Naive thymus-derived CD8-positive, alpha-beta T cell (primary cell): ENCODE results near the gene TAF11L8. TPM values are rescaled to one million over a fixed set of nuclear protein-coding genes. Genes with fewer than 3 reads are reported as not detected.
"Not testable (repeated sequence)": the region's sequence is repeated elsewhere in the genome, so short reads cannot be mapped to it uniquely, and the experiment has no call there.

Experiments
- ATAC-seq, 2 donors: fragments of 150-1000 bp; cut with Tn5 transposase in 1 of 2; sonication (Bioruptor Pico), chemical (Tn5 transposase) in 1 of 2; 1 replicate in 1 of 2; 2 replicates in 1 of 2; pipeline ENCODE4 v1.10.0; 2021; ENCODE audit warnings: mild to moderate bottlenecking in 2 of 2, moderate library complexity in 2 of 2
- POLR2A ChIA-PET: fragments of 350-600 bp; sonication (Branson Sonifier 250); formaldehyde crosslinking; loops from one replicate; lab custom pipeline; 2021; ENCODE audit warnings: antibody characterized with exemption; lab: Charles Lee
- DNase-seq, 10 donors: peaks; one replicate each; pipeline versions ENCODE4 v3.0.0 to v3.0.0-alpha.2; 2020 to 2022
- H3K27ac Mint-ChIP-seq, 10 donors: one replicate each; pipeline ENCODE4 v1.8.0; 2020 to 2022; ENCODE audit warnings: mild to moderate bottlenecking in 10 of 10, mixed read lengths in 10 of 10, moderate library complexity in 4 of 10, inconsistent platforms in 1 of 10
- H3K27me3 Mint-ChIP-seq, 5 donors: one replicate each; pipeline ENCODE4 v1.8.0; 2021 to 2022; ENCODE audit warnings: mixed read lengths in 5 of 5
- H3K36me3 Mint-ChIP-seq, 3 donors: one replicate each; pipeline ENCODE4 v1.8.0; 2020 to 2022; ENCODE audit warnings: mixed read lengths in 3 of 3, mild to moderate bottlenecking in 2 of 3, inconsistent platforms in 1 of 3
- H3K4me1 Mint-ChIP-seq, 4 donors: one replicate each; pipeline ENCODE4 v1.8.0; 2021 to 2022; ENCODE audit warnings: mixed read lengths in 4 of 4
- H3K4me3 Mint-ChIP-seq, 10 donors: one replicate each; pipeline ENCODE4 v1.8.0; 2020 to 2022; ENCODE audit warnings: mild to moderate bottlenecking in 10 of 10, mixed read lengths in 10 of 10, moderate library complexity in 6 of 10, inconsistent platforms in 1 of 10
- H3K9me3 Mint-ChIP-seq, 9 donors: one replicate each; pipeline ENCODE4 v1.8.0; 2020 to 2022; ENCODE audit warnings: mixed read lengths in 9 of 9, mild to moderate bottlenecking in 3 of 9, inconsistent platforms in 1 of 9, moderate library complexity in 1 of 9
- polyA plus RNA-seq, 3 donors: library from polyadenylated mRNA; unstranded; fragments of 300-500 nt; fragmentation: Illumina TruSeq; gene quantifications; one replicate each; pipeline ENCODE4 v1.2.3, GENCODE V29; 2021
- total RNA-seq, 8 experiments: library from RNA in 2 of 8; stranded (reverse) in 2 of 8; gene quantifications; one replicate each; pipeline ENCODE4 v1.2.3 and lab custom pipeline; 2021 to 2026

Gene TAF11L8
- total RNA-seq = not detected
- not detected for polyA plus RNA-seq
- 0 reads per million in 6 experiments for total RNA-seq (lab: John Stamatoyannopoulos, UW)

DNA sequence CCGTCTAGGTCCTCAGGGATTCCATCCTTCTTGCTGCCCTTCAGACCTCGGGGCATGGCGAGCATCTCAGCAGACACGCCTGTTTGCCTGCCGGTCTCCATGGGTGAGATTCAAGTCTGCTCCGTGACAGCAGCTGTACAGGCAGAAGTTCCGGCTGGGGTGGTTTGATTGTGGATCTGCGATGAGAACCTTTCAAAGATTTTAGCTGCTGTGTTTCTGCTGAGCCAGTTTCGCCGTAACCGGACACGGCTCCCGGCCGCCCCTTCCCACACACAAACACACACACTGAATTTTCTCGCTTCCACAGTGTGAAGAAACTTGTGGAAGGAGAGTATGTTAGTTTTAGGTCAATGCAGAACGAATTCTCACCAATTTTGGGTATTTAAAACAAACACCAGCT is at the start of gene TAF11L8:
TSS of gene TAF11L8 (minus strand) at position 101 of the 400 bp plus-strand sequence.
- H3K4me1 Mint-ChIP-seq, DNase-seq, H3K27ac Mint-ChIP-seq, H3K27me3 Mint-ChIP-seq, POLR2A ChIA-PET, ATAC-seq, H3K36me3 Mint-ChIP-seq, H3K4me3 Mint-ChIP-seq, H3K9me3 Mint-ChIP-seq: not testable (repeated sequence)

DNA sequence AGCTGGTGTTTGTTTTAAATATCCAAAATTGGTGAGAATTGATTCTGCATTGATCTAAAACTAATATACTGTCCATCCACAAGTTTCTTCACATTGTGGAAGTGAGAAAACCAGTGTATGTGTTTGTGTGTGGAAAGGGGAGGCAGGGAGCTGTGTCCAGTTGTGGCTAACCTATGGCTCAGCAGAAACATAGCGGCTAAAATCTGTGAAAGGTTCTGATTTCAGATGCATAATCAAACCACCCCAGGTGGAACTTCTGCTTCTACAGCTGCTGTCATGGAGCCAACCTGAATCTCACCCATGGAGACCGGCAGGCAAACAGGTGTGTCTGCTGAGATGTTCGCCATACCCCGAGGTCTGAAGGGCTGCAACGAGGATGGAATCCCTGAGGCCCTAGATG is 43.4 kb upstream of the TAF11L8 start, which contains the start of gene TAF11L14:
TSS of gene TAF11L14 (plus strand) at position 301 of the 400 bp plus-strand sequence.
- H3K27ac Mint-ChIP-seq = no peak within 1 kb of the TSS
- peaks cover 0 to 12% (median 4%) of the 10 kb centered on the region in 9 donors for H3K9me3 Mint-ChIP-seq
- POLR2A ChIA-PET = no interaction called here
- ATAC-seq = no peak
- no peak within 1 kb of the TSS for H3K4me3 Mint-ChIP-seq
- no peaks in the 10 kb centered on the region for H3K36me3 Mint-ChIP-seq
- no peak for DNase-seq
- no peaks in the 10 kb centered on the region for H3K4me1 Mint-ChIP-seq
- H3K27me3 Mint-ChIP-seq = peaks cover 0 to 2% (median 0%) of the 10 kb centered on the region in 5 donors

DNA sequence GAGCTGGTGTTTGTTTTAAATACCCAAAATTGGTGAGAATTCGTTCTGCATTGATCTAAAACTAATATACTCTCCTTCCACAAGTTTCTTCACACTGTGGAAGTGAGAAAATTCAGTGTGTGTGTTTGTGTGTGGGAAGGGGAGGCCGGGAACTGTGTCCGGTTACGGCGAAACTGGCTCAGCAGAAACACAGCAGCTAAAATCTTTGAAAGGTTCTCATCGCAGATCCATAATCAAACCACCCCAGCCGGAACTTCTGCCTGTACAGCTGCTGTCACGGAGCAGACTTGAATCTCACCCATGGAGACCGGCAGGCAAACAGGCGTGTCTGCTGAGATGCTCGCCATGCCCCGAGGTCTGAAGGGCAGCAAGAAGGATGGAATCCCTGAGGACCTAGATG is 41.0 kb upstream of the TAF11L8 start, which contains the start of gene TAF11L13:
TSS of gene TAF11L13 (plus strand) at position 301 of the 400 bp plus-strand sequence.
- H3K4me3 Mint-ChIP-seq, POLR2A ChIA-PET, H3K27ac Mint-ChIP-seq, ATAC-seq, DNase-seq, H3K36me3 Mint-ChIP-seq, H3K4me1 Mint-ChIP-seq, H3K27me3 Mint-ChIP-seq: not testable (repeated sequence)
- peaks cover 0 to 10% (median 4%) of the 10 kb centered on the region in 9 donors for H3K9me3 Mint-ChIP-seq

DNA sequence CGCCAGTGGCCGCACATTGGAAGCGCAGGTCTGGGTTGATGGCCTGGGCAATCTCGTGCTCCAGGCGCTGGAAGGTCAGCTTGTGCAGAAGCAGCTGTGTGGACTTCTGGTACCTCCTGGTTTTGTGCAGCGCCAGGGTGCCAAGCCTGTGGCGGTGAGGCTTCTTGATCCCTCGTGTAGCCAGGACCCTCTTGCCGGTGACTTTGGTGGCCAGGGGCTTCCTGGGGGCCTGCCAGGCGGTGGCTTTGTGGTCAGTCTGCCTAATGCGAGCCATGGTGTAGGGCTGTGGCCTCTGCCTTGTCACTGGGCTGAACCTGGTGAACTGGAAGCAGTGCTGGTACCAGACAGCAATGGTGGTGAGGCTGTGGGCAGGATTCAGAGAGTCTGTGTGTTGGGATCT is 34.9 kb upstream of the TAF11L8 start:
- POLR2A ChIA-PET = no interaction called here

DNA sequence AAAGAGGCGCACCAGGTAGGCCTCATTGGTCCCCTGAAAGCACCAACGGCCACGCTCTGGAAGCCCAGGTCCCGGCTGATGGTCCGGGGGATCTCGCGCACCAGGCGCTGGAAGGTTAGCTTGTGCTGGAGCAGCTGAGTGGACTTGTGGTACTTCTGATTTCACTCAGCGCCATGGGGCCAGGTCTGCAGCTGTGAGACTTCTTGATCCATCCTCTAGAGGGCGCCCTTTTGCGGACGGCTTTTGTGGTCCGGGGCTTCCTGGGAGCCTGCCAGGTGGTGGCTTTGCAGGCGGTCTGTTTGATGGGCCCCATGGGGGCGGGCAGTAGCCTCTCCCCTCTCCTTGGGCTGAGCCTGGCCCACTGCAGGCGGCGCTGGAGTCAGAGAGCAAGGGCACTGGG is 29.9 kb upstream of the TAF11L8 start:
- Mint-ChIP-seq H3K27me3 (peaks cover 0 to 2% (median 0%) of the 10 kb centered on the region in 5 donors), H3K27ac (no peak overlapping the region), H3K9me3 (peaks cover 0 to 22% (median 8%) of the 10 kb centered on the region in 9 donors), H3K4me3 (no peak overlapping the region), H3K36me3 (no peaks in the 10 kb centered on the region), H3K4me1 (no peaks in the 10 kb centered on the region)
- ATAC-seq = no peak
- DNase-seq = no peak
- POLR2A ChIA-PET = no interaction called here

More for the DNA sequence above, 34.9 kb upstream of the TAF11L8 start:
- DNase-seq (no peak), ATAC-seq (no peak)
- Mint-ChIP-seq H3K36me3 (peaks cover 0 to 4% (median 0%) of the 10 kb centered on the region in 3 donors), H3K9me3 (peaks cover 0 to 18% (median 6%) of the 10 kb centered on the region in 9 donors), H3K4me3 (no peak overlapping the region), H3K4me1 (no peaks in the 10 kb centered on the region), H3K27ac (no peak overlapping the region), H3K27me3 (peaks cover 0 to 2% (median 0%) of the 10 kb centered on the region in 5 donors)

DNA sequence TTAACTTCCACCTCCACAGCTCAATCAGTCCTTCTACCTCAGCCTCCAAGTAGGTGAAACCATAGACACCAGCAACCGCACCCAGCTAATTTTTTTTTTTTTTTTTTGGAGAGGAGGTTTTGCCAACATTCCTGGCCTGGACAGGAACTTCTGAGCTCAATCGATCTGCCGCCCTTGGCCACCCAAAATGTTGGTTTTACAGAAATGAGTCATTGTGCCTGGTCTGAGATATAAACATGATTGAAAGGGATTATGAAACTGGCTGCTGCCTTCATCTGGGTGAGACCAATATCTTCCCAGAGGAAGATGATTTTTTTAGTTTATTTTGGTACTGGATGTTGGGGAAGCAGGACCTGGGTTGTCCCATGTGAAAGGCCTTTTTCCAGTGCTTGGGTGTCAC is 28.6 kb upstream of the TAF11L8 start:
- no peak overlapping the region for H3K27ac Mint-ChIP-seq
- H3K27me3 Mint-ChIP-seq = peaks cover 0 to 2% (median 0%) of the 10 kb centered on the region in 5 donors
- no peak for DNase-seq
- POLR2A ChIA-PET = no interaction called here
- H3K4me1 Mint-ChIP-seq = no peaks in the 10 kb centered on the region
- no peak overlapping the region for H3K4me3 Mint-ChIP-seq
- H3K36me3 Mint-ChIP-seq = no peaks in the 10 kb centered on the region
- ATAC-seq = no peak
- peaks cover 0 to 22% (median 11%) of the 10 kb centered on the region in 9 donors for H3K9me3 Mint-ChIP-seq

DNA sequence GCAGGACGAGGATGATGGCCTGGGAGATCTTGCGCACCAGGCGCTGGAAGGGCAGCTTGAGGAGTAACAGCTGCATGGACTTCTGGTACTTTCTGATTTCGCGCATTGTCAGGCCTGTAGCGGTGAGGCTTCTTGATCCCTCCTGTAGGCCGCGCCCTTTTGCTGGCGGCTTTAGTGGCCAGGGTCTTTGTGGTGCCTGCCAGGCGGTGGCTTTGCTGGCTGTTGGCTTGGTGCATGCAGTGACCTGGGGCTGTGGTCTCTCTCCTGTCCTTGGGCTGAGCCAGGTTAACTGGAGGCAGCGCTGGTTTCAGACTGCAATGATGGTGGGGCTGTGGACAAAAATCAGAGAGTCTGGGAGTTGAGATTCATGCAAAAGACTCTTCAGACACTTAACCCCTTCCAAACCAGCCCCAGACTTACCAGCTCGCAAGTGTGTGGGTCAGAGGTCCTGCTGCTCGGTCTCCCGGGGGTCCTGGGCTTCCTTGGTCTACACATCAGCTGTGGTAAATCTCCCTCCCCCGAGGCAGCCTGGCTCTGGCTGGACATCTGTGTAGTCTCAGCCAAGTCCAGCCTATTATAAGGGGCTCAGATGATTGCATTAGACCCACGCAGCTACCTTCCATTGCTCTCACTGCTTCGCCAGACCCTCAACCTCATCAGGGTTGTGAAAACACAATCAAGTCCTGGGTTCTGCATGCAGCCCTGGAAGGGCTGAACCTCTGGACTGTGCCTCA is 24.3 kb upstream of the TAF11L8 start:
- H3K36me3 Mint-ChIP-seq = no peaks in the 10 kb centered on the region
- DNase-seq (no peak), ATAC-seq (no peak)
- no peak overlapping the region for H3K27ac Mint-ChIP-seq
- H3K4me1 Mint-ChIP-seq = no peaks in the 10 kb centered on the region
- H3K9me3 Mint-ChIP-seq = peaks cover 0 to 16% (median 6%) of the 10 kb centered on the region in 9 donors
- H3K27me3 Mint-ChIP-seq = no peaks in the 10 kb centered on the region
- POLR2A ChIA-PET = no interaction called here
- H3K4me3 Mint-ChIP-seq = no peak overlapping the region

DNA sequence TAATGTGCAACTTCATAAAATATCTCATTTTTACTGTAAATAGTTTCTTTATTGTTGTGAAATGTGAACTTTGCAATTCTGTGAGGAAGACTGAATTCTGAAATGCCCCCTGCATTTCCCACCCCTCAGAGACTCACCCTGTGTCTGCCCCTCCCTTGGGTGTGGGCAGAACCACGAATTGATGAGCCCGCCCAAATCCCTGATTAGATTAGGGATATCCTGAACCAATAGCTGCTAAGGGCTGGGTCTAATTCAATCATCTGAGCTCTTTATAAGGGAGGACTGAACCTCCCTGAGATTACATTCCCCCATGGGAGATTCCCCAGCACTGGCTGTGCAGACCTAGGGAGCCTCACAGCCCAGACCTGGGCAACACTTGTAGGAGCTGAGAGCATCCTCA is 19.3 kb upstream of the TAF11L8 start, which contains the start of gene TAF11L12:
TSS of gene TAF11L12 (plus strand) at position 301 of the 400 bp plus-strand sequence.
- H3K27me3 Mint-ChIP-seq, POLR2A ChIA-PET: not testable (repeated sequence)
- peaks cover 0 to 17% (median 5%) of the 10 kb centered on the region in 9 donors for H3K9me3 Mint-ChIP-seq

DNA sequence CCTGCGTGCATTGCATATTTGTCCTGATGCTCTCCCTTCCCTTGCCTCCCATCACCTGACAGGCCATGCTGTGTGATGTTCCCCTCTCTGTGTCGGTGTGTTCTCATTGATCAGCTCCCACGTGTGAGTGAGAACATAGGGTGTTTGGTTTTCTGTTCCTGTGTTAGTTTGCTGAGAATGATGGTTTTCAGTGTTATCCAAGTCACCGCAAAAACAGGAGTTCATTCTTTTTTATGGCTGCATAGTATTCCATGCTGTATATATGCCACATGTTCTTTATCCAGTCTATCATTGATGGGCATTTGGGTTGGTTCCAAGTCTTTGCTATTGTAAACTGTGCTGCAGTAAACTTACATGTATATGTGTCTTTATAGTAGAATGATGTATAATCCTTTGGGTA is 16.7 kb upstream of the TAF11L8 start:
- H3K4me1 Mint-ChIP-seq, DNase-seq, H3K27ac Mint-ChIP-seq, H3K36me3 Mint-ChIP-seq, POLR2A ChIA-PET, H3K27me3 Mint-ChIP-seq, ATAC-seq, H3K4me3 Mint-ChIP-seq: not testable (repeated sequence)
- H3K9me3 Mint-ChIP-seq = peaks cover 0 to 18% (median 5%) of the 10 kb centered on the region in 9 donors

More for the DNA sequence above, 19.3 kb upstream of the TAF11L8 start, which contains the start of gene TAF11L12:
- not testable (repeated sequence) for H3K4me1 Mint-ChIP-seq, ATAC-seq, H3K27ac Mint-ChIP-seq, H3K4me3 Mint-ChIP-seq, DNase-seq, H3K36me3 Mint-ChIP-seq

DNA sequence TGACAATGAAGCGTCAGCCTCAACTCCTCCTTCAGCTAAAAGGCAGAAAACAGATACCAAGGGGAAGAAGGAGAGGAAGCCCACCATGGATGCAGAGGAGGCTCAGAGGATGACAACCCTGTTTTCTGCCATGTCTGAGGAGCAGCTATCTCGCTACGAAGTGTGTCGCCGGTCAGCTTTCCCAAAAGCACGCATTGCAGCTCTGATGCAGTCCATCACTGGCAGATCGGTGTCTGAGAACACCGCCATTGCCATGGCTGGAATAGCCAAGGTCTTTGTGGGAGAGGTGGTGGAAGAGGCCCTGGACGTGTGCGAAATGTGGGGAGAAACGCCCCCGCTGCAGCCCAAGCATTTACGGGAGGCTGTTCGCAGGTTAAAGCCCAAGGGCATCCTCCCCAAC is 14.2 kb upstream of the TAF11L8 start:
- H3K4me1 Mint-ChIP-seq = no peaks in the 10 kb centered on the region
- H3K27me3 Mint-ChIP-seq = no peaks in the 10 kb centered on the region
- H3K9me3 Mint-ChIP-seq = peaks cover 0 to 18% (median 5%) of the 10 kb centered on the region in 9 donors
- H3K36me3 Mint-ChIP-seq = no peaks in the 10 kb centered on the region
- POLR2A ChIA-PET = no interaction called here
- no peak overlapping the region for H3K27ac Mint-ChIP-seq
- ATAC-seq (no peak), DNase-seq (no peak)
- no peak overlapping the region for H3K4me3 Mint-ChIP-seq

DNA sequence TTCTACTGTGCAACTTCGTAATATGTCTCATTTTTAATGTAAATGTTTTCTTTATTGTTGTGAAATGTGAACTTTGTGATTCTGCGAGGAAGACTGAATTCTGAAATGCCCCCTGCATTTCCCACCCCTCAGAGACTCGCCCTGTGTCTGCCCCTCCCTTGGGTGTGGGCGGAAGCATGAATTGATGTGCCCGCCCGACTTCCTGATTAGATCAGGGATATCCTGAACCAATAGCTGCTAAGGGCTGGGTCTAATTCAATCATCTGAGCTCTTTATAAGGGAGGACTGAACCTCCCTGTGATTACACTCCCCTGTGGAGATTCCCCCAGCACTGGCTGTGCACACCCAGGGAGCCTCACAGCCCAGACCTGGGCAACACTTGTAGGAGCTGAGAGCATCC is 13.1 kb upstream of the TAF11L8 start, which contains the start of gene TAF11L11:
TSS of gene TAF11L11 (plus strand) at position 304 of the 400 bp plus-strand sequence.
- DNase-seq, H3K27me3 Mint-ChIP-seq, POLR2A ChIA-PET, H3K4me3 Mint-ChIP-seq, H3K36me3 Mint-ChIP-seq, H3K4me1 Mint-ChIP-seq, ATAC-seq, H3K27ac Mint-ChIP-seq: not testable (repeated sequence)
- H3K9me3 Mint-ChIP-seq = peaks cover 0 to 18% (median 5%) of the 10 kb centered on the region in 9 donors

DNA sequence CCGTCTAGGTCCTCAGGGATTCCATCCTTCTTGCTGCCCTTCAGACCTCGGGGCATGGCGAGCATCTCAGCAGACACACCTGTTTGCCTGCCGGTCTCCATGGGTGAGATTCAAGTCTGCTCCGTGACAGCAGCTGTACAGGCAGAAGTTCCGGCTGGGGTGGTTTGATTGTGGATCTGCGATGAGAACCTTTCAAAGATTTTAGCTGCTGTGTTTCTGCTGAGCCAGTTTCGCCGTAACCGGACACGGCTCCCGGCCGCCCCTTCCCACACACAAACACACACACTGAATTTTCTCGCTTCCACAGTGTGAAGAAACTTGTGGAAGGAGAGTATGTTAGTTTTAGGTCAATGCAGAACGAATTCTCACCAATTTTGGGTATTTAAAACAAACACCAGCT is 7.0 kb upstream of the TAF11L8 start, which contains the start of gene TAF11L10:
TSS of gene TAF11L10 (minus strand) at position 101 of the 400 bp plus-strand sequence.
- DNase-seq, H3K4me3 Mint-ChIP-seq, H3K9me3 Mint-ChIP-seq, H3K27ac Mint-ChIP-seq, ATAC-seq, H3K36me3 Mint-ChIP-seq, H3K27me3 Mint-ChIP-seq, POLR2A ChIA-PET, H3K4me1 Mint-ChIP-seq: not testable (repeated sequence)

DNA sequence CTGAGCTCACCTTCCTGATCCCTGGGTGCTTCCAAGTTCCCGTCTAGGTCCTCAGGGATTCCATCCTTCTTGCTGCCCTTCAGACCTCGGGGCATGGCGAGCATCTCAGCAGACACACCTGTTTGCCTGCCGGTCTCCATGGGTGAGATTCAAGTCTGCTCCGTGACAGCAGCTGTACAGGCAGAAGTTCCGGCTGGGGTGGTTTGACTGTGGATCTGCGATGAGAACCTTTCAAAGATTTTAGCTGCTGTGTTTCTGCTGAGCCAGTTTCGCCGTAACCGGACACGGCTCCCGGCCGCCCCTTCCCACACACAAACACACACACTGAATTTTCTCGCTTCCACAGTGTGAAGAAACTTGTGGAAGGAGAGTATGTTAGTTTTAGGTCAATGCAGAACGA is 3.5 kb upstream of the TAF11L8 start, which contains the start of gene TAF11L9:
TSS of gene TAF11L9 (minus strand) at position 140 of the 400 bp plus-strand sequence.
- ATAC-seq, H3K4me3 Mint-ChIP-seq, H3K4me1 Mint-ChIP-seq, DNase-seq, H3K9me3 Mint-ChIP-seq, H3K27ac Mint-ChIP-seq, POLR2A ChIA-PET, H3K27me3 Mint-ChIP-seq, H3K36me3 Mint-ChIP-seq: not testable (repeated sequence)
